ENCODE data around the gene GCC2.
A peak's percentile ranks its signal among the peaks of the same experiment; 100 is the strongest.
"Not testable (repeated sequence)": the region's sequence is repeated elsewhere in the genome, so short reads cannot be mapped to it uniquely, and the experiment has no call there.

Gene GCC2

GRCh38 chr2:108436976-108437375 is 12.0 kb upstream of the GCC2 start:
- no peak for DNase-seq

GRCh38 chr2:108441712-108442111 is 7.3 kb upstream of the GCC2 start:
- no peak for DNase-seq

GRCh38 chr2:108444941-108445840 is 3.8 kb upstream of the GCC2 start:
- DNase-seq, result no peak

DNA sequence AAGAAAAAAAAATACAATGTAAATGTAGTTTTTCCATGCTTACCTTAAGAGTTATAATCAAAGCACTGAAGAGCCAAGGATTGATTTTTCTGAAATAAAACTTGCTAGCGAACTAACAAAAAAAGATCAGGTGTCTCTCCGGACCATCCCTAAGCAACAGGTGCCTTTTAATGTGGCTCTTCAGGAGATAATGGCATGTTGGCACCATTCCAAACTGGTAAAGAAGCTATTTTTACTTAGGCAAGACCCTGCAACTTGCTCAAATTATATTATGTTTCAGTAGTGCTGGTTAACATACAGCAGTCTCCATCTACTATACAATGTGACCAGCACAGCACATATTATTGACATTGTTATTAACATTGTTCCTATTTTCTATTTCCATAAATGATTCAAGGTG is 2.3 kb upstream of the GCC2 start:
- no peak for DNase-seq

DNA sequence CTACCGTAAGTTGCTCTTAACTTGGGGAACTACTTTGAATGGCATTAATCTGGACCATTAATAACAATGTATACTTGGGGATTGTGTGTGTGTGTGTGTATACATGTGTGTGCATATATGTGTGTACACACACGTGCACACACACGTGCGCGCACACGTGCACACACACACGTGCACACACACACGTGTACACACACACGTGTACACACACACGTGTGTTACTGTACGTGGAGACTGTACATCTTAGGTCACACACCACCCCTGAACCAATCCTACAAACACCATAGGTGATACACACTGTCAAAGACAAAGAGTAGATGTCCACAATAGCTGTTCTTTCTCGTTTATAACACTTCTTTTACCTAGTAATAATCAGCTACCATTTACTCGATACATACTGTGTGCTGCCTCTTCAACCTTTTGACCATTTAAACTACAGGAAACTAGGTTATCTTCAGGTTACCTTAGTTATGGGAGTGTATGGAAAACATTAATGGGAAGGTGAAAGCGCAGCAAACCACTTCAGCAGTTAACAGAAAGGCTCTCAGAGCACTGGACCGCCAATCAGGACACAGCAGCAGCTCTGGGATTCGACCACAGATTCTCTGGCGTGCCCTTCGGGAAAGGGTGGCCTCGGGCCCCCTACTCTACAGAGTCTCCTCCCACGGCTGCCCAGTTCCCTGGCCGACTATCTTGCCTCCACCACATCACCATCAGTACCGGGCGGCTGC is 894 bp upstream of the GCC2 start:
- DNase-seq, result peak in 7 of 51 donors; percentile 1 to 54 (median 35)

DNA sequence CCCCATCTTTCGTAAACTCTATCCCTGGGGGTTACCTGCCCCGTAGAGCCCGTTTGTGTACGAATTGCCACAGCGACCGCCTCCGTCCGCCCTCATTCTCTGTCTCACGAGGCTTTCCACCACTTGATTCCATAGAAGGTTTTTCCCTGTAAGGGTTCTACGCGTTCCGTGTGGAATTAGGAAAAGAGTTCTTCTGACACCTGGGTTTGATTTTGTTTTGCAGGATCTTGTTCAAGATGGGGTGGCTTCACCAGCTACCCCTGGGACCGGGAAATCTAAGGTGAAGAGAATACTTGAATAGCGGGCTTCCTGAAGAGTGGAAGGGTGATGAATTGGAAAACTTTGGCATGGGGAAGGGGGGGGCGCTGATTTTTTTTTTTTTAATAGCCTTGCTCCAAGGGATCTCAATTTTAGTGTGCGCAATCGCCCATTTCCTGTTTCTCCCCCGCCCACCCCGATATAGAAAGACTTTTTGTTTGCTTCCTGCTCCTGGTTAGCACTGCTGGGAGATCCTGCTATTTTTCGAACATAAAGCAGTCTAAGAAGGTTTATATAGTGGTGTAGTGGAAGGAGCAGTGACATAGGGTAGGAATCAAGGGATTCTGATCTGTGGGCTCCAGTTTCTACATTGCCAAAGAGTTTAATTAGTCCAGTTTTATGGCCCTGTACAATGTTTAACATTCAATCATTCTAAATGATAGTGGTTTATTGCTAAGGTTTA is 564 bp downstream of the GCC2 start:
- peak in 5 of 51 donors; percentile 2 to 26 (median 11) for DNase-seq

- no peak for DNase-seq
Measured at GRCh38 chr2:108450863-108451262, 1.9 kb downstream of the GCC2 start.

DNA sequence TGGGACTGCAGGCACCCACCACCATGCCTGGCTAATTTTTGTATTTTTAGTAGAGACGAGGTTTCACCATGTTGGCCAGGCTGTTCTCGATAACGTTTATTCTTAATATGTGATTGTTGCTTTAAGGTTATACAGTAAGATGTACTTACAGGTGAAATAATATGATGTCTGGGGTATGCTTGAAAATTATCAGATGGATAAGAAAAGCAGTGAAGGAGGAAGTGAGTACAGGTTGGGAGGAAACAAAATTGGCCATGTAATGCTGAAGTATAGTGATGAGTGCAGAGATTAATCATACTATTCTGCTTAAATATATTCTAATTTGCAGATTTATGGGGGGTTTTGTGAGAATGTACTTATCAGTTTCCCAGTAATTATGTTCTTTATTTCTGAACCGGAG is 3.0 kb downstream of the GCC2 start:
- DNase-seq, result no peak

- not testable (repeated sequence) for DNase-seq
Measured at GRCh38 chr2:108453530-108453929, 4.5 kb downstream of the GCC2 start.

DNA sequence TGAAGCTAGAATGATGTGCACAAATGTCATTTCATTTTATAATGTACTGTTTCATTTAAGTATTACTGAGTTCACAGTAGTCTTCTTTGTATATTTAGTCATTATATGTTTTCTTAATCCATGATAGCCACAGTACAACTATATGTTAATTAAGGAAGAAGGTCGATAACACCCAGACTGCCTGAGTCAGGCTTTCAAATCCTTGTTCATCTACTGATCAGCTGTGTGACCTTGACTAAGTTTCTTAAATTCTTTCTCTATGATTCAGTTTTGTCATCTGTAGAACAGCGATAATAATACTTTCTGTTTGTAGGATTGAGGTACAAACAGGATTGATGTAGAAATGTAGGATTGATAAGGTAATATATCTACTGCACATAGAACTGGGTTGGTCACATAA is 5.4 kb downstream of the GCC2 start:
- no peak for DNase-seq

DNA sequence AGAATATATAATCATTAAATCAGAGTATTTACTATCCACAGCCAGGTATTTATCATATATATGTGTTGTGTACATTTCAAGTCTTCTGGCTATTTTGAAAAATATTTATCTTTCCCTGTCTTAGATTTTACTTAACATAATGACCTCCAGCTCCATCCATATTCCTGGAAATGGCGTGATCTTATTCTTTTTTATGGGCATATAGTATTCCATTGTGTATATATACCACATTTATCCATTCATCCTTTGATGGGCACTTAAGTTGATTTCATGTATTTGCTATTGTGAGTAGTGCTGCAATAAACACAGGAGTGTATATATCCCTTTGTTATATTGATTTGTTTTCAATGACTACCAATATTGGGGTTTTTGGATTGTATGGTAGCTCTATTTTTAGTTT is 6.6 kb downstream of the GCC2 start:
- DNase-seq, result no peak

- DNase-seq, result no peak
Measured at GRCh38 chr2:108458082-108458481, 9.1 kb downstream of the GCC2 start.

DNA sequence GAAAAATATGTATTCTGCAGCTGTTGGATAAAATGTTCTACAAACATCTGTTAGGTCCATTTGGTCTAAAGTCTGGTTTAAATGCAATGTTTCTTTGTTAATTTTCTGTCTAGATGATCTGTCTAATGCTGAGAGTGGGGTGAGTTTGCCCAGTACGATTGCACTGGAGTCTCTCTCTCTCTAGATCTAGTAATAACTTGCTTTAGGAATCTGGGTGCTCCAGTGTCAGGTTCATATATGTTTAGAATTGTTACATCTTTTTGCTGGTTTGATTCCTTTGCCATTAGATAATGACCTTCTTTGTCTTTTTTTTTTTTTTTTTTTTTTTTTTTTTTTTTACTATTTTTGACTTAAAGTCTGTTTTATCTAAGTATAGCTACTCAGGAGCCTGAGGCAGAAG is 10.4 kb downstream of the GCC2 start:
- DNase-seq, result no peak

DNA sequence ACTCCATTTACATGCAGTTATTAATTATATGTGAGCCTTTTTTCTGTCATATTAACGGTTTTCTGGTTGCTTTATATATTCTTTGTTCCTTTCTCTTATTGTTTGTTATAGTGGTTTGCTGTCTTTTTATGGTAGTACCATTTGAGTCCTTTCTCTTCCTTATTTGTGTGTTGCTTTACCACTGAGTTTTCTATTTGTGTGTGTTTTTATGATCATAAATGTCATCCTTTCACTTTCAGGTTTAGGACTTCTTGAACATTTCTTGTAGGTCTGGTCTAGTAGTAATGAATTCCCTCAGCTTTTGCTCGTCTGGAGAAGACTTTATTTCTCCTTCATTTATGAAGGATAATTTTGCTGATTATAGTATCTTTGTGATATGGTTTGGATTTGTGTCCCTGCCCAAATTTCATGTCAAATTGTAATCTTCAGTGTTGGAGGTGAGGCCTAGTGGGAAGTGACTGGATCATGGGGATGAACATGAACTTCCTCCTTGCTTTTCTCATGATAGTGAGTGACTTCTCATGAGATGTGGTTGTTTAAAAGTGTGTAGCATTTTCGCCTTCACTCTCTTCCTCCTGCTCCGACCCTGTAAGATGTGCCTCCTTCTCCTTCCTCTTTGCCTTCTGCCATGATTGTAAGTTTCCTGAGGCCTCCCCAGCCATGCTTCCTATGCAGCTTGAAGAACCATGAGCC is 11.5 kb downstream of the GCC2 start:
- DNase-seq, result no peak

GRCh38 chr2:108477099-108477498 is 28.1 kb downstream of the GCC2 start:
- no peak for DNase-seq

- DNase-seq, result no peak
Measured at GRCh38 chr2:108485253-108485652, 36.2 kb downstream of the GCC2 start.

- no peak for DNase-seq
Measured at GRCh38 chr2:108490506-108491122, 41.6 kb downstream of the GCC2 start.

DNA sequence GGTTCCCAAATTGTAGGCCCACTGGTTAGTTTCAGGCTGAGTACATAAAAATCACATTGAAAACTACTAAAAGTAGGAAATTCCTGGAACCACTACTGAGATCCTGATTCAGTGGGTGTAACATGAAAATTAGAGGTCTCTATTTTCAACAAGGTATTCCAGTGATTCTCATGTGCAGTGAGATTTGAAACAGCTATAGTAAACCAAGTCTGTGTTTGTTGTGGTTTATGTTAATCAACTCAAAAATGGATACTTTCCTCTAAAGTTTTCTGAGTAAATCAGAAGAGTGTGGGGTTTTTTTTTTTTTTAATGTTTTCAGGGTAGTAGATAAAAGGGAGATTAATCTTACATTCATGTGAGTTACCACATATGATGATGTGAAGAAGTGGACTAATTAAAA is 42.8 kb downstream of the GCC2 start:
- no peak for DNase-seq

DNA sequence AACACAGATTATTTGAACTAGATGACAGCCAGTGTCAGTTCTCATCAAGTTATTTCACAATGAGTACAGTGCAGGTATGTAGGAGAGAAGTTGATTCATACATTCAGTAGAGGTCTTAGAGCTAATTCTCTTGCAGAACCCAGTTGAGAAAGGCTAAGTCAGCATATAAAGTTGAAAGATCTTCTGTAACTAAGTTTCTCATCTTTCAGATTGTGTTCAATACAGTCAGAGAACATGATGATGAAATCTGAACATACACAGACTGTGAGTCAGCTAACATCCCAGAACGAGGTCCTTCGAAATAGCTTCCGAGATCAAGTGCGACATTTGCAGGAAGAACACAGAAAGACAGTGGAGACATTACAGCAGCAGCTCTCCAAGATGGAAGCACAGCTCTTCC is 43.4 kb downstream of the GCC2 start:
- DNase-seq, result no peak

DNA sequence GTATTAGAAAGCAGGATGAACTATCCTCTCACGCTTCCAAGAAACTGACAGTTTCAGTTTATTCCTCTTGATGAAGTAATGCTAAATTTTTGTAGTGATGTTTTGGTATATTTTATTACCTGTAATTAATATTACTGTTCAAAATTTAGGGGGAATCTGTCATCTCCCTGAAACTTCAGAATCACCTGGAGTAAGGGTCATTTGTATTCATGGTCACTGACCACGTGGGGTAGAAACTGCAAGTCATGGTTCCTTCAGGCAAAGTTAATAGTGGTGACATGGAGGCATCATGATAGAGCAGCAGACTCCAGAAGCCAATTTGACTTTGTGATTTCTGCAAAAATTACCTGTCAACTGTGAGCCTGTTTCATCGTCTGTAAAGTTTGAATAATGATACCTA is 47.2 kb downstream of the GCC2 start:
- DNase-seq, result not testable (repeated sequence)

DNA sequence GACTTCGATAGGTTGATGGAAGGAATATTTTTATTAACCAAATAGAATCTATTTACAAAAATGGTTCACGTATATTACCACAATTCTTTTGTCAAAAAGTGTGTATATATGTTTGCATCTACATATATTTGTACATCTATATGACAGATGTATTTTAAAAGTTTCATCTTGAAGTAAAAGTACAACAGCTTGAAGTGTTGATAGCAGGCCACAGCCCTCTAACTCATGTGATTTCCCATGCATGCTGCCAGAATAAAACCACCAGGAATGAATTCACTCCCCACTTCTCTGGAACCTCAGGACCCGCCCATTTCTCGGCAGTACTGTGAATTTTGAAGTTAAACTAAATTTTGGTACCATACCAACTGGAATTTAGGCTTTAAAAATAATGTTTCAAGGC is 58.6 kb downstream of the GCC2 start:
- not testable (repeated sequence) for DNase-seq

All from hypothalamus (tissue), 51 donors.